Measurements from ENCODE around the gene ATP8A2.

- TF ChIP-seq POLR2A (IDR thresholded peaks at IDR 0.05; ENCODE audit: low read depth): no peak
- no peak for TF ChIP-seq POLR2AphosphoS5 (IDR thresholded peaks at IDR 0.05)
- TF ChIP-seq CTCF (IDR thresholded peaks at IDR 0.05): no peak
Observed at GRCh38 chr13:25662516-25662915, 290.7 kb downstream of the ATP8A2 start.
